PC-9 (cell line): ENCODE measurements around the gene ZCRB1. TPM values are rescaled to one million over a fixed set of nuclear protein-coding genes. Genes with fewer than 3 reads are reported as not detected.

ENCODE experiments used
- Bru-seq: library from RNA; stranded (reverse); fragments of 400-500 nt; gene quantifications from one replicate; lab custom pipeline; 2021; lab: Mats Ljungman, UMichigan
- BruChase-seq, 2 experiments: library from RNA; stranded (reverse); fragments of 400-500 nt; gene quantifications; one replicate each; lab custom pipeline; 2021; lab: Mats Ljungman, UMichigan
- BruUV-seq: library from RNA; stranded (reverse); fragments of 400-500 nt; replicated peaks from 2 replicates; lab custom pipeline; 2021; lab: Mats Ljungman, UMichigan
- CTCF ChIA-PET: fragments of 300-600 bp; sonication (Branson Sonifier 250); formaldehyde crosslinking; loops from one replicate; lab custom pipeline; 2022; ENCODE audit warnings: antibody characterized with exemption; lab: Charles Lee
- POLR2A ChIA-PET: fragments of 300-600 bp; sonication (Branson Sonifier 250); formaldehyde crosslinking; loops from one replicate; lab custom pipeline; 2022; ENCODE audit warnings: antibody characterized with exemption; ENCODE audit not compliant: unreplicated experiment; lab: Charles Lee
- DNase-seq, 2 experiments: peaks; one replicate each; pipeline versions ENCODE4 v3.0.0 to v3.0.0-alpha.2; 2015 to 2022; ENCODE audit warnings: mixed read lengths in 1 of 2
- H2AFZ ChIP-seq: fragments of 200-600 bp; sonication (generic); 2 replicates; pipeline ENCODE4 v1.8.1; 2017; ENCODE audit warnings: antibody characterized with exemption
- H3F3A ChIP-seq: fragments of 200-600 bp; sonication (generic); 2 replicates; pipeline ENCODE4 v1.8.1; 2017; ENCODE audit warnings: antibody characterized with exemption, mild to moderate bottlenecking, low read depth; ENCODE audit not compliant: insufficient read depth
- H3K27ac ChIP-seq: fragments of 200-600 bp; sonication (generic); 2 replicates; pipeline ENCODE4 v1.6.1; 2016; ENCODE audit warnings: mixed run types
- H3K27me3 ChIP-seq: fragments of 200-600 bp; sonication (generic); 2 replicates; pipeline ENCODE4 v1.6.1; 2016; ENCODE audit warnings: low read depth, mixed run types; ENCODE audit not compliant: insufficient read depth
- H3K36me3 ChIP-seq: fragments of 200-600 bp; sonication (generic); 2 replicates; pipeline ENCODE4 v1.6.1; 2016; ENCODE audit warnings: low read depth, mixed run types
- H3K4me1 ChIP-seq: fragments of 200-600 bp; sonication (generic); replicated peaks from 2 replicates; pipeline ENCODE4 v1.6.1; 2016; ENCODE audit warnings: mixed run types; ENCODE audit not compliant: insufficient read depth
- H3K4me2 ChIP-seq: fragments of 200-600 bp; sonication (generic); 2 replicates; pipeline ENCODE4 v1.6.1; 2017; ENCODE audit warnings: mixed run types
- H3K4me3 ChIP-seq: fragments of 200-600 bp; sonication (generic); 2 replicates; pipeline ENCODE4 v1.6.1; 2016; ENCODE audit warnings: mixed run types
- H3K79me2 ChIP-seq: fragments of 200-600 bp; sonication (generic); 2 replicates; pipeline ENCODE4 v1.6.1; 2017; ENCODE audit warnings: low read depth, mixed run types
- H3K9me2 ChIP-seq: fragments of 200-600 bp; sonication (generic); 2 replicates; pipeline ENCODE4 v1.8.1; 2017; ENCODE audit warnings: mild to moderate bottlenecking; ENCODE audit not compliant: insufficient read depth
- H3K9me3 ChIP-seq: fragments of 200-600 bp; sonication (generic); 2 replicates; pipeline ENCODE4 v1.8.1; 2016; ENCODE audit warnings: low read depth; ENCODE audit not compliant: insufficient read depth
- H4K20me1 ChIP-seq: fragments of 200-600 bp; sonication (generic); 2 replicates; pipeline ENCODE4 v1.8.1; 2017; ENCODE audit not compliant: insufficient read depth
- CTCF ChIP-seq: fragments of 200-600 bp; sonication (generic); conservative IDR thresholded peaks from 2 replicates; pipeline ENCODE4 v1.6.1; 2017; ENCODE audit warnings: mixed run types, antibody characterized with exemption, mild to moderate bottlenecking, moderate library complexity
- EZH2 ChIP-seq: fragments of 200-600 bp; sonication (generic); IDR thresholded peaks from 2 replicates; pipeline ENCODE4 v1.8.0; 2017; ENCODE audit warnings: antibody characterized with exemption, low read depth
- intact Hi-C: fragments of 100-400 bp; cut with micrococcal nuclease; formaldehyde crosslinking; loops from one replicate; pipeline ENCODE4 v1.10.0; 2022; ENCODE audit not compliant: unreplicated experiment
- long read RNA-seq: library from polyadenylated mRNA; stranded (forward); transcript quantifications from one replicate; pipeline ENCODE4 v2.0.0, GENCODE V29; 2022
- total RNA-seq: library from RNA; stranded (reverse); gene quantifications from 2 replicates; pipeline ENCODE4 v1.2.3, GENCODE V29; 2021

The ZCRB1 gene
- total RNA-seq (62.7 and 69.3 TPM in 2 replicates), Bru-seq, nascent RNA (percentile 72 among the genes with signal in this experiment), BruChase-seq, experiment 1, labeled RNA remaining after a 2-hour chase (percentile 73 among the genes with signal in this experiment), BruChase-seq, experiment 2, labeled RNA remaining after a 6-hour chase (percentile 81 among the genes with signal in this experiment)
- long read RNA-seq, transcript ZCRB1-201 (8 exons, 1,827 nt): major isoform, 149 of 170 reads
- long read RNA-seq, partial matches to known transcripts: 16 of 170 reads
- long read RNA-seq, other reads (novel, unspliced or antisense): 5 of 170 reads

- Histone ChIP-seq H3K4me2 (peak within 1 kb of the TSS; percentile 82), H3K4me3 (peak within 1 kb of the TSS; percentile 95), H3K9me2 (no peaks in the 10 kb centered on the region), H3K4me1 (peaks cover 17% of the 10 kb centered on the region), H3K27ac (peak within 1 kb of the TSS; percentile 64), H3K36me3 (no peaks in the 10 kb centered on the region; the same call in 1 of the 2 replicates), H3F3A (peaks cover 3% of the 10 kb centered on the region; the same call in 1 of the 2 replicates), H3K9me3 (no peaks in the 10 kb centered on the region), H3K27me3 (no peaks in the 10 kb centered on the region), H3K79me2 (peaks cover 60% of the 10 kb centered on the region), H4K20me1 (peaks cover 15% of the 10 kb centered on the region; the same call in 1 of the 2 replicates), H2AFZ (peak within 1 kb of the TSS; percentile 96)
- ChIA-PET CTCF (no interaction called here), POLR2A (interaction anchor here (0.7 kb wide), 1 partner anchor 1496 kb away, joined by 3 read pairs; no protein-coding TSS in a partner anchor)
- intact Hi-C loops: loop anchor here (5.0 kb wide), 2 partner anchors 89 to 184 kb away; partner anchors contain the start of genes GXYLT1 and YAF2
- TSS peak; percentile 66 for BruUV-seq
- DNase-seq: peak; percentile 71 to 73
- TF ChIP-seq EZH2: no peak
- TF ChIP-seq CTCF: no peak
Observed at GRCh38 chr12:42325653-42326474, at the start of gene ZCRB1, which contains the start of gene PPHLN1. TSS of gene ZCRB1 (minus strand) at chr12:42326094. CDS start at chr12:42324102, 1,992 bp downstream. TSS of gene PPHLN1 (plus strand) at chr12:42326167. CDS start at chr12:42335903, 9,736 bp downstream.

- Histone ChIP-seq H3K27ac (no peak overlapping the region), H3K4me2 (no peak overlapping the region), H3K27me3 (no peaks in the 10 kb centered on the region), H2AFZ (no peak overlapping the region), H3K79me2 (peaks cover 16% of the 10 kb centered on the region), H3K4me3 (no peak overlapping the region), H3K9me2 (no peaks in the 10 kb centered on the region), H3K36me3 (peaks cover 5% of the 10 kb centered on the region; the same call in 1 of the 2 replicates), H3K4me1 (no peaks in the 10 kb centered on the region), H4K20me1 (peaks cover 10% of the 10 kb centered on the region; the same call in 1 of the 2 replicates), H3K9me3 (no peaks in the 10 kb centered on the region), H3F3A (0 out of 2 replicates have a peak, but pooled peaks cover 5% of the 10 kb centered on the region)
- ChIA-PET CTCF (no interaction called here), POLR2A (no interaction called here)
- intact Hi-C loops: loop anchor here (10.0 kb wide), 1 partner anchor 961 kb away; no protein-coding TSS in a partner anchor
- no TSS peak for BruUV-seq
- no peak for DNase-seq
- TF ChIP-seq EZH2: no peak
- no peak for TF ChIP-seq CTCF
Observed at GRCh38 chr12:42373669-42374068, 47.8 kb upstream of the ZCRB1 start.
